ENCODE results near the gene TNRC6A. TPM values are rescaled to one million over a fixed set of nuclear protein-coding genes. Genes with fewer than 3 reads are reported as not detected.
"Not testable (repeated sequence)": the region's sequence is repeated elsewhere in the genome, so short reads cannot be mapped to it uniquely, and the experiment has no call there.

TNRC6A gene
- total RNA-seq, 1 experiment from 2014 or later = 20.3 TPM

- Histone ChIP-seq H3K79me2 (ENCODE audit: low read length) (no peaks in the 10 kb centered on the region), H3K36me3 (ENCODE audit: low read depth, low read length) (no peaks in the 10 kb centered on the region), H3K4me1 (ENCODE audit: insufficient read depth, low read length) (peaks cover 20% of the 10 kb centered on the region), H2AFZ (ENCODE audit: low read length) (no peak overlapping the region), H3F3A (ENCODE audit: low read length, unreplicated experiment) (no peaks in the 10 kb centered on the region), H3K9me3 (ENCODE audit: low read length) (no peaks in the 10 kb centered on the region), H4K20me1 (ENCODE audit: low read length) (no peaks in the 10 kb centered on the region), H3K27ac (ENCODE audit: low read length) (peak overlapping the region; percentile 65), H3K27me3 (ENCODE audit: low read length) (no peaks in the 10 kb centered on the region), H3K9ac (ENCODE audit: low read length) (0 out of 2 replicates have a peak overlapping the region, but pooled peaks have one; percentile 15), H3K4me2 (ENCODE audit: low read length) (peak overlapping the region; percentile 74), H3K4me3 (ENCODE audit: low read length) (peak overlapping the region; percentile 9; the same call in 1 of the 2 replicates), H3K9me2 (replicated peaks; ENCODE audit: low read length) (no peaks in the 10 kb centered on the region)
- peak; percentile 97 for DNase-seq
- intact Hi-C loops (cut with micrococcal nuclease) = loop anchor here (2.0 kb wide), 3 partner anchors 28 to 54 kb away; partner anchors contain the start of gene TNRC6A
- POLR2A ChIA-PET (ENCODE audit: unreplicated experiment) = no interaction called here
- no TSS peak for BruUV-seq (replicated peaks)
- CTCF ChIA-PET = no interaction called here
- TF ChIP-seq CTCF (conservative IDR thresholded peaks at IDR 0.05; ENCODE audit: low read depth, low read length) = 0 out of 2 replicates have a peak, but pooled peaks have one; percentile 30
- no peak for TF ChIP-seq EZH2phosphoT487 (IDR thresholded peaks at IDR 0.05; ENCODE audit: borderline replicate concordance, low read length)
- peak; percentile 99 for ATAC-seq
Observed at GRCh38 chr16:24700549-24701392, 28.7 kb upstream of the TNRC6A start.

GRCh38 chr16:24701521-24701951 lies 27.9 kb upstream of the TNRC6A start:
- Histone ChIP-seq H3K9me3 (ENCODE audit: low read length) (no peaks in the 10 kb centered on the region), H3K4me2 (ENCODE audit: low read length) (peak overlapping the region; percentile 62), H3K4me3 (ENCODE audit: low read length) (peak overlapping the region; percentile 9; the same call in 1 of the 2 replicates), H4K20me1 (ENCODE audit: low read length) (no peaks in the 10 kb centered on the region), H3K79me2 (ENCODE audit: low read length) (no peaks in the 10 kb centered on the region), H3K9me2 (replicated peaks; ENCODE audit: low read length) (no peaks in the 10 kb centered on the region), H3K27me3 (ENCODE audit: low read length) (no peaks in the 10 kb centered on the region), H3K9ac (ENCODE audit: low read length) (0 out of 2 replicates have a peak overlapping the region, but pooled peaks have one; percentile 15), H3F3A (ENCODE audit: low read length, unreplicated experiment) (no peaks in the 10 kb centered on the region), H2AFZ (ENCODE audit: low read length) (0 out of 2 replicates have a peak overlapping the region, but pooled peaks have one; percentile 15), H3K4me1 (ENCODE audit: insufficient read depth, low read length) (peaks cover 20% of the 10 kb centered on the region), H3K36me3 (ENCODE audit: low read depth, low read length) (no peaks in the 10 kb centered on the region), H3K27ac (ENCODE audit: low read length) (peak overlapping the region; percentile 65)
- intact Hi-C loops (cut with micrococcal nuclease) = loop anchor here (2.0 kb wide), 3 partner anchors 27 to 55 kb away; partner anchors contain the start of gene TNRC6A
- DNase-seq (peak; percentile 49), ATAC-seq (peak; percentile 25)
- no TSS peak for BruUV-seq (replicated peaks)
- ChIA-PET CTCF (no interaction called here), POLR2A (ENCODE audit: unreplicated experiment) (no interaction called here)
- no peak for TF ChIP-seq EZH2phosphoT487 (IDR thresholded peaks at IDR 0.05; ENCODE audit: borderline replicate concordance, low read length)
- no peak for TF ChIP-seq CTCF (conservative IDR thresholded peaks at IDR 0.05; ENCODE audit: low read depth, low read length)
- no peak for TF ChIP-seq EZH2 (IDR thresholded peaks at IDR 0.05; ENCODE audit: low read length, unreplicated experiment)

GRCh38 chr16:24707760-24708159 lies 21.7 kb upstream of the TNRC6A start:
- BruUV-seq (replicated peaks); H3K4me2 ChIP-seq (ENCODE audit: low read length); H3K27me3 ChIP-seq (ENCODE audit: low read length); CTCF ChIA-PET; DNase-seq; H4K20me1 ChIP-seq (ENCODE audit: low read length); intact Hi-C loops (cut with micrococcal nuclease); H3K36me3 ChIP-seq (ENCODE audit: low read depth, low read length); H3K9me2 ChIP-seq (replicated peaks; ENCODE audit: low read length); H3K79me2 ChIP-seq (ENCODE audit: low read length); H3K9ac ChIP-seq (ENCODE audit: low read length); H3K9me3 ChIP-seq (ENCODE audit: low read length); H3K27ac ChIP-seq (ENCODE audit: low read length); H3F3A ChIP-seq (ENCODE audit: low read length, unreplicated experiment); POLR2A ChIA-PET (ENCODE audit: unreplicated experiment); ATAC-seq; H2AFZ ChIP-seq (ENCODE audit: low read length); H3K4me3 ChIP-seq (ENCODE audit: low read length); H3K4me1 ChIP-seq (ENCODE audit: insufficient read depth, low read length): not testable (repeated sequence)

Data from PC-3 (cell line).